H9 (cell line): ENCODE data around the gene KCMF1. TPM values are rescaled to one million over a fixed set of nuclear protein-coding genes. Genes with fewer than 3 reads are reported as not detected.
A peak's percentile ranks its signal among the peaks of the same experiment; 100 is the strongest.

Source experiments
- DNase-seq: peaks from one replicate; pipeline ENCODE4 v3.0.0-alpha.2; 2017
- H2AFZ ChIP-seq: one replicate; pipeline ENCODE4 v1.6.1; 2013; ENCODE audit warnings: mild to moderate bottlenecking, low read length, control low read depth, moderate library complexity
- H2AK5ac ChIP-seq: 2 replicates; pipeline ENCODE4 v1.6.1; 2013; ENCODE audit warnings: low read length, control low read depth, mixed read lengths; ENCODE audit not compliant: insufficient read length
- H2BK120ac ChIP-seq: one replicate; pipeline ENCODE4 v1.6.1; 2013; ENCODE audit warnings: low read depth, mild to moderate bottlenecking, low read length, control low read depth, inconsistent platforms; ENCODE audit not compliant: poor library complexity, severe bottlenecking
- H2BK12ac ChIP-seq: 2 replicates; pipeline ENCODE4 v1.6.1; 2013; ENCODE audit warnings: low read length, control low read depth, mixed read lengths, low read depth; ENCODE audit not compliant: insufficient read length
- H2BK15ac ChIP-seq: 2 replicates; pipeline ENCODE4 v1.6.1; 2013; ENCODE audit warnings: low read depth, low read length, control low read depth
- H2BK20ac ChIP-seq: one replicate; pipeline ENCODE4 v1.6.1; 2013; ENCODE audit warnings: low read depth, mild to moderate bottlenecking, low read length, control low read depth, inconsistent platforms; ENCODE audit not compliant: poor library complexity, severe bottlenecking
- H2BK5ac ChIP-seq: 2 replicates; pipeline ENCODE4 v1.6.1; 2013; ENCODE audit warnings: low read length, control low read depth, mixed read lengths; ENCODE audit not compliant: insufficient read length
- H3K14ac ChIP-seq: 2 replicates; pipeline ENCODE4 v1.6.1; 2013; ENCODE audit warnings: low read length, control low read depth; ENCODE audit not compliant: insufficient read depth
- H3K18ac ChIP-seq: 2 replicates; pipeline ENCODE4 v1.6.1; 2013; ENCODE audit warnings: low read depth, mild to moderate bottlenecking, mixed read lengths, low read length, control low read depth; ENCODE audit not compliant: insufficient read length
- H3K23ac ChIP-seq: 2 replicates; pipeline ENCODE4 v1.6.1; 2013; ENCODE audit warnings: low read length, control low read depth, mixed read lengths, low read depth; ENCODE audit not compliant: insufficient read length
- H3K23me2 ChIP-seq: 2 replicates; pipeline ENCODE4 v1.6.1; 2013; ENCODE audit warnings: low read depth, mild to moderate bottlenecking, mixed read lengths, low read length, control low read depth; ENCODE audit not compliant: insufficient read length, poor library complexity, severe bottlenecking
- H3K27ac ChIP-seq: 2 replicates; pipeline ENCODE4 v1.5.1; 2013; ENCODE audit warnings: low read length, control low read depth, mixed read lengths, low read depth; ENCODE audit not compliant: insufficient read length
- H3K27me3 ChIP-seq: 2 replicates; pipeline ENCODE4 v1.6.1; 2013; ENCODE audit warnings: low read length, control low read depth, inconsistent platforms; ENCODE audit not compliant: insufficient read depth
- H3K4ac ChIP-seq: 2 replicates; pipeline ENCODE4 v1.6.1; 2013; ENCODE audit warnings: low read depth, mild to moderate bottlenecking, control low read depth, inconsistent platforms, low read length, moderate library complexity
- H3K4me1 ChIP-seq: 2 replicates; pipeline ENCODE4 v1.6.1; 2013; ENCODE audit warnings: low read length, control low read depth, inconsistent platforms; ENCODE audit not compliant: insufficient read depth
- H3K4me2 ChIP-seq: 2 replicates; pipeline ENCODE4 v1.6.1; 2013; ENCODE audit warnings: low read length, control low read depth, mixed read lengths; ENCODE audit not compliant: insufficient read length, insufficient read depth
- H3K56ac ChIP-seq: 2 replicates; pipeline ENCODE4 v1.6.1; 2013; ENCODE audit warnings: low read depth, mild to moderate bottlenecking, mixed read lengths, low read length, control low read depth; ENCODE audit not compliant: insufficient read length
- H3K79me1 ChIP-seq: 2 replicates; pipeline ENCODE4 v1.6.1; 2013; ENCODE audit warnings: low read depth, mild to moderate bottlenecking, moderate library complexity, low read length, control low read depth, inconsistent platforms; ENCODE audit not compliant: insufficient read depth, poor library complexity, severe bottlenecking
- H3K79me2 ChIP-seq: 2 replicates; pipeline ENCODE4 v1.6.1; 2013; ENCODE audit warnings: low read length, control low read depth, inconsistent platforms; ENCODE audit not compliant: insufficient read depth
- H3K9ac ChIP-seq: 2 replicates; pipeline ENCODE4 v1.6.1; 2013; ENCODE audit warnings: low read length, control low read depth, mixed read lengths; ENCODE audit not compliant: insufficient read length; ENCODE audit errors: extremely low read depth
- H3K9me3 ChIP-seq: one replicate; pipeline ENCODE4 v1.6.1; 2013; ENCODE audit warnings: low read depth, low read length, inconsistent platforms; ENCODE audit not compliant: control insufficient read depth
- H3T11ph ChIP-seq: one replicate; pipeline ENCODE4 v1.6.1; 2013; ENCODE audit warnings: mild to moderate bottlenecking, low read length, control low read depth, inconsistent platforms
- H4K20me1 ChIP-seq: one replicate; pipeline ENCODE4 v1.6.1; 2013; ENCODE audit not compliant: control insufficient read depth, insufficient read length, insufficient read depth
- H4K5ac ChIP-seq: 2 replicates; pipeline ENCODE4 v1.6.1; 2013; ENCODE audit warnings: low read depth, mild to moderate bottlenecking, mixed read lengths, low read length, control low read depth; ENCODE audit not compliant: insufficient read length
- H4K8ac ChIP-seq: replicated peaks from 2 replicates; pipeline ENCODE4 v1.6.1; 2013; ENCODE audit warnings: low read length, control low read depth, mixed read lengths, low read depth; ENCODE audit not compliant: insufficient read length
- H4K91ac ChIP-seq: 2 replicates; pipeline ENCODE4 v1.6.1; 2013; ENCODE audit warnings: low read depth, mild to moderate bottlenecking, moderate library complexity, mixed read lengths, low read length, control low read depth; ENCODE audit not compliant: insufficient read length
- H3K27ac Mint-ChIP-seq, 3 experiments: 2 replicates in 2 of 3; 3 replicates in 1 of 3; pipeline ENCODE4 v1.8.0; 2020 to 2021; ENCODE audit warnings: mixed read lengths in 3 of 3, mild to moderate bottlenecking in 1 of 3, moderate library complexity in 1 of 3
- H3K27me3 Mint-ChIP-seq: 2 replicates; pipeline ENCODE4 v1.8.0; 2021; ENCODE audit warnings: low read depth, mild to moderate bottlenecking, moderate library complexity, mixed read lengths
- H3K36me3 Mint-ChIP-seq, 3 experiments: 2 replicates in 2 of 3; 3 replicates in 1 of 3; pipeline ENCODE4 v1.8.0; 2020 to 2021; ENCODE audit warnings: low read depth in 3 of 3, mixed read lengths in 3 of 3; ENCODE audit not compliant: insufficient read depth in 1 of 3
- H3K4me1 Mint-ChIP-seq, 2 experiments: 2 replicates each; pipeline ENCODE4 v1.8.0; 2020; ENCODE audit warnings: mixed read lengths in 2 of 2
- H3K4me3 Mint-ChIP-seq, 2 experiments: 2 replicates in 1 of 2; 3 replicates in 1 of 2; pipeline ENCODE4 v1.8.0; 2020 to 2021; ENCODE audit warnings: mild to moderate bottlenecking in 2 of 2, mixed read lengths in 2 of 2, moderate library complexity in 1 of 2
- H3K9me3 Mint-ChIP-seq, 2 experiments: 2 replicates in 1 of 2; 3 replicates in 1 of 2; pipeline ENCODE4 v1.8.0; 2020; ENCODE audit warnings: mild to moderate bottlenecking in 2 of 2, mixed read lengths in 2 of 2, moderate library complexity in 1 of 2
- CTCF ChIP-seq: fragments of 200-600 bp; sonication (generic); conservative IDR thresholded peaks from 3 replicates; pipeline ENCODE4 v1.8.0; 2021; ENCODE audit warnings: antibody characterized with exemption, mild to moderate bottlenecking
- WGBS: extraction: QIAGEN DNeasy Blood & Tissue Kit; methylation state at CpG from one replicate; pipeline ENCODE4 v1.1.7; 2013; ENCODE audit warnings: missing lambda C conversion rate, low lambda C conversion rate, mixed read lengths; ENCODE audit not compliant: insufficient read length; ENCODE audit errors: extremely low coverage; 5-methylcytosine and 5-hydroxymethylcytosine counted together
- total RNA-seq: library from RNA; stranded (reverse); gene quantifications from 2 replicates; pipeline ENCODE4 v1.2.1, GENCODE V29; 2021

Gene KCMF1
- total RNA-seq, 1 experiment from 2014 or later = 113 TPM

DNA sequence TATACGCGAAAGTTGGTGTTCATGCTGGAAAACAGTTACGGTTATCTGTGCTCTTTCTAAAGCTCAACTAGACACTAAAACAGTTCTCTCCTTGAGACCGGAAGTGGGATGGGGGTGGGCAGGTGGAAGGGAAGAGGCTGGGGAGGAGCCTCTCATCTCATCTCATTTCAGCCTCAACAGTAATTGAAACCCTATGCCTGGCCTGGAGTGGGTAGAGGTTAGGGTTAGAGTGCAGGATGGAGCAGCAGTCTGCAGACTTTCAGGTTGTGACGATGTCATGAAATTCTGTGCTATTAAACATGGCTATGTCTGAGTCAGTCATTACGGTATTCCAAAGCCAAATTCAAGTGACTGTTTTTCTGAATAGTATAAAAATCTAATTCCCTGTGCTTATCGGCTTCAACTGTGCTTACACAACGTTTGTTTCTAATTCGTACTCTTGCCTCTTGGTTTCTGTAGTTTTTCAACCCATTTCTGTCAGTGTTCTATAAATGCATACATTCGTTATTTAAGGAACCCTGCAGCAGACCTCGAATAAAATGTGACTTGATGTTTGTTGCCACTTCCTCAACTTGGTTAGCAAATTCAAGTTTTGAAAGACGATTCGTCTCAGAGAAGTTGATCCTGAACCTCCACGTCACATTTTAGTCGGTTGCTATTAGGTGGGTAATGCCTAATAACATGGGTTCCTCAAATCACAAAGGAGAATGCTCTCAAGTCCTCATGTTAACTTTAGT lies 86.4 kb downstream of the KCMF1 start:
- no peak overlapping the region for H3K9ac ChIP-seq
- no peak overlapping the region for H2BK15ac ChIP-seq
- H3K18ac ChIP-seq = no peak overlapping the region
- no peaks in the 10 kb centered on the region for H3K79me1 ChIP-seq
- no CpG with 5 or more reads among the region's 15 CpGs for WGBS
- no peaks in the 10 kb centered on the region for H4K20me1 ChIP-seq
- no peak overlapping the region for H4K8ac ChIP-seq
- no peak overlapping the region for H3K56ac ChIP-seq
- H2AFZ ChIP-seq = no peak overlapping the region
- H3K4ac ChIP-seq = no peak overlapping the region
- no peaks in the 10 kb centered on the region for H3K79me2 ChIP-seq
- Mint-ChIP-seq H3K27me3 (peaks cover 5% of the 10 kb centered on the region), H3K27ac (peak overlapping the region in 2 of 3 experiments; percentile 24 to 84; a peak in 4 of 7 replicates), H3K9me3 (no peaks in the 10 kb centered on the region), H3K36me3 (peaks cover 4 to 18% (median 18%) of the 10 kb centered on the region in 3 experiments; a peak in 5 of 7 replicates), H3K4me3 (no peak overlapping the region; a peak in 1 of 5 replicates), H3K4me1 (peaks cover 32 to 37% of the 10 kb centered on the region in 2 experiments)
- no peak for DNase-seq
- no peak overlapping the region for H2BK12ac ChIP-seq
- no peak overlapping the region for H3K14ac ChIP-seq
- H3T11ph ChIP-seq = no peak overlapping the region
- no peaks in the 10 kb centered on the region for H3K27me3 ChIP-seq
- no peak overlapping the region for H2BK20ac ChIP-seq
- H4K91ac ChIP-seq = no peak overlapping the region
- no peak overlapping the region for H2BK5ac ChIP-seq
- no peaks in the 10 kb centered on the region for H3K4me1 ChIP-seq
- H3K4me2 ChIP-seq = no peak overlapping the region
- no peak for TF ChIP-seq CTCF
- H4K5ac ChIP-seq = no peak overlapping the region
- no peak overlapping the region for H3K27ac ChIP-seq
- no peak overlapping the region for H3K23ac ChIP-seq
- no peak overlapping the region for H2BK120ac ChIP-seq
- no peaks in the 10 kb centered on the region for H3K23me2 ChIP-seq
- no peaks in the 10 kb centered on the region for H3K9me3 ChIP-seq
- H2AK5ac ChIP-seq = no peak overlapping the region
